ENCODE results near the gene SND1.

GRCh38 chr7:127651556-127652332, at the start of gene SND1:
- no peak for TF ChIP-seq CTCF (IDR thresholded peaks at IDR 0.05)
- peak; percentile 79 to 83 for TF ChIP-seq POLR2A (IDR thresholded peaks at IDR 0.05)
